Lower leg skin (tissue), 4 donors: Measurements from ENCODE around the gene HSD17B7. TPM values are rescaled to one million over a fixed set of nuclear protein-coding genes. Genes with fewer than 3 reads are reported as not detected.

Experiments
- DNase-seq, 2 donors: peaks; one replicate each; pipeline ENCODE4 v3.0.0-alpha.2; 2019; ENCODE audit warnings: low spot score in 2 of 2
- H3K4me3 ChIP-seq: fragments of 200-600 bp; sonication (generic); 2 replicates; pipeline ENCODE4 v1.5.1; 2017; ENCODE audit warnings: mild to moderate bottlenecking, low read depth; ENCODE audit not compliant: poor library complexity, severe bottlenecking
- POLR2A ChIP-seq, 2 donors: fragments of 450-650 bp; IDR thresholded peaks; one replicate each; pipeline ENCODE4 v1.6.1; 2016 to 2017; ENCODE audit warnings: antibody characterized with exemption in 2 of 2, mild to moderate bottlenecking in 1 of 2, moderate library complexity in 1 of 2
- WGBS, 2 donors: methylation state at CpG; one replicate each; pipeline ENCODE4 v1.1.5; 2018; 5-methylcytosine and 5-hydroxymethylcytosine counted together
- intact Hi-C: fragments of 100-400 bp; cut with DNase I; formaldehyde crosslinking; loops from one replicate; pipeline ENCODE4 v1.15.0; 2023; ENCODE audit warnings: low total_unique reads
- total RNA-seq, 4 donors: library from RNA; depleted of rRNA; stranded (reverse); fragments of >200 nt; gene quantifications; one replicate each; pipeline ENCODE4 v1.1.0, GENCODE V29; 2016
- TF ChIP-seq, protein P1 (sequence below), 3 donors: fragments of 450-650 bp; IDR thresholded peaks; one replicate each; pipeline ENCODE4 v1.5.1; 2016; ENCODE audit warnings: antibody characterized with exemption in 3 of 3, mild to moderate bottlenecking in 3 of 3, moderate library complexity in 2 of 3

Gene HSD17B7
- total RNA-seq, 4 donors from 2014 or later = 12.8 to 25.0 (median 17.1) TPM

DNA sequence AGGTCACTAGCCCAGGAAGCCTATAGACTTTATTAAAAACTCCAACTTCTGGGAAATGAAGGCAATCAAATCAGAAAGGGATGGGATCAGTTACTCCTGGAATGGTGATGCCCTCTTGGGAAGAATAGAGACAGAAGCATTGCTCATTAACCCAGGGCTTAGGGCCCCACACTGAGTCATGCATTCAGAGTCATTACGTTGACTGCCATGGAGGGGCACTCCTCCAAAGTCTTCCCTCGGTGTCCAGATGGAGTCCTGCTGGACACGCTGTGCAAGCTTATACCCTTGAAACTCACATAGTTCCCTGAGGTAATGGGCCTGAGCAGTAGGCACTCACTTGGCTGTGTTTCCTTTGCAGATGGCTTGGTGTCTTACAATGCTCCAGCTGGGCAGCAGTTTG, 35.2 kb upstream of the HSD17B7 start:
- H3K4me3 ChIP-seq = no peak overlapping the region
- TF ChIP-seq POLR2A (IDR thresholded peaks at IDR 0.05) = no peak
- TF ChIP-seq, protein P1, sequence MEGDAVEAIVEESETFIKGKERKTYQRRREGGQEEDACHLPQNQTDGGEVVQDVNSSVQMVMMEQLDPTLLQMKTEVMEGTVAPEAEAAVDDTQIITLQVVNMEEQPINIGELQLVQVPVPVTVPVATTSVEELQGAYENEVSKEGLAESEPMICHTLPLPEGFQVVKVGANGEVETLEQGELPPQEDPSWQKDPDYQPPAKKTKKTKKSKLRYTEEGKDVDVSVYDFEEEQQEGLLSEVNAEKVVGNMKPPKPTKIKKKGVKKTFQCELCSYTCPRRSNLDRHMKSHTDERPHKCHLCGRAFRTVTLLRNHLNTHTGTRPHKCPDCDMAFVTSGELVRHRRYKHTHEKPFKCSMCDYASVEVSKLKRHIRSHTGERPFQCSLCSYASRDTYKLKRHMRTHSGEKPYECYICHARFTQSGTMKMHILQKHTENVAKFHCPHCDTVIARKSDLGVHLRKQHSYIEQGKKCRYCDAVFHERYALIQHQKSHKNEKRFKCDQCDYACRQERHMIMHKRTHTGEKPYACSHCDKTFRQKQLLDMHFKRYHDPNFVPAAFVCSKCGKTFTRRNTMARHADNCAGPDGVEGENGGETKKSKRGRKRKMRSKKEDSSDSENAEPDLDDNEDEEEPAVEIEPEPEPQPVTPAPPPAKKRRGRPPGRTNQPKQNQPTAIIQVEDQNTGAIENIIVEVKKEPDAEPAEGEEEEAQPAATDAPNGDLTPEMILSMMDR (IDR thresholded peaks at IDR 0.05) = no peak
- 82 to 86% methylated on average over 3 of the region's 3 CpGs for WGBS, 2 donors
- DNase-seq = no peak
- intact Hi-C loops = no loop called here

DNA sequence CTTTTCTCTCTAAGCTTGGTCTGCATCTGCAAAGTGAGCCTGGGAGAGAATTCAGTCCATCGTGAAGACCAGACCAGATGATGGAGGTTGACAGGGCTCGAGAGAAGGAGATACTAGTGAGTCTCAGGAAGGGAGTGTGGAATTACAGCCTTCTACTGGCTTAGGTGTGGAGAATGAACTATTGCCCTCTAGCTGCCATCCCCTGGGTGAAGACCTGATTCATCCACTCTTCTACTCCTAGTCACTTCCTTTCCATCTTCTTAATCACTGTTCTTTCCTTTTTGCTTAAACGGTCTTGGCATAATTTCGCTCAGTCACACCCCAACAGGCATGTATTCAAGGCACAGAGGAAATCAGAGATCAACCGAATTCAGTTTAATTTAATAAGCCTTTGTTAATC, 34.0 kb upstream of the HSD17B7 start:
- DNase-seq = no peak
- no peak overlapping the region for H3K4me3 ChIP-seq
- 67 to 79% methylated on average over 5 of the region's 5 CpGs for WGBS, 2 donors
- no peak for TF ChIP-seq POLR2A (IDR thresholded peaks at IDR 0.05)
- TF ChIP-seq, protein P1 (IDR thresholded peaks at IDR 0.05) = no peak
- intact Hi-C loops = no loop called here

GRCh38 chr1:162757476-162757875, 33.0 kb upstream of the HSD17B7 start:
- intact Hi-C loops = no loop called here
- WGBS, 2 donors = 48 to 53% methylated on average over 1 of the region's 1 CpG
- no peak for TF ChIP-seq POLR2A (IDR thresholded peaks at IDR 0.05)
- TF ChIP-seq, protein P1 (IDR thresholded peaks at IDR 0.05) = no peak

DNA sequence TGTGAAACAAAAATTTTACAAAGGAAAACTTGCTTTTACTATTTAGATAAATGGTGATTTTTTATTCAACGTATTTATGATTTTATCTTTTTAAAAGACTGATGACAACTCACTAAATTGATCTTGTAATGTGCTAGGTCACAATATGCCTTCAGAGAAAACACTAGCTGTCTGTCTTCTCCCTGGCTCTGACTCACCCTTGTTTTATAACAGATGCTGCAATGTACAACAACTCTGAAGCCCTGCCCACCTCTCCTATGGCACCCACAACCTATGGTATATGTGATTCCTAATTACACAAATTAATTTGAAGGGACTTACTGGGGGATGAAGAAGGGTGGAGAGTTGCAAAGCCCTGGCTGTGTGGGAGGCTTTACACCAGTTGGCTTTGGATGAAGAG, 24.7 kb upstream of the HSD17B7 start:
- TF ChIP-seq, protein P1 (IDR thresholded peaks at IDR 0.05) = no peak
- TF ChIP-seq POLR2A (IDR thresholded peaks at IDR 0.05) = no peak
- intact Hi-C loops = no loop called here
- DNase-seq = no peak
- no peak overlapping the region for H3K4me3 ChIP-seq
- whole genome bisulfite sequencing, 2 donors = 70 to 76% methylated on average over 1 of the region's 1 CpG

More at GRCh38 chr1:162757476-162757875, 33.0 kb upstream of the HSD17B7 start:
- DNase-seq = no peak
- no peak overlapping the region for H3K4me3 ChIP-seq

DNA sequence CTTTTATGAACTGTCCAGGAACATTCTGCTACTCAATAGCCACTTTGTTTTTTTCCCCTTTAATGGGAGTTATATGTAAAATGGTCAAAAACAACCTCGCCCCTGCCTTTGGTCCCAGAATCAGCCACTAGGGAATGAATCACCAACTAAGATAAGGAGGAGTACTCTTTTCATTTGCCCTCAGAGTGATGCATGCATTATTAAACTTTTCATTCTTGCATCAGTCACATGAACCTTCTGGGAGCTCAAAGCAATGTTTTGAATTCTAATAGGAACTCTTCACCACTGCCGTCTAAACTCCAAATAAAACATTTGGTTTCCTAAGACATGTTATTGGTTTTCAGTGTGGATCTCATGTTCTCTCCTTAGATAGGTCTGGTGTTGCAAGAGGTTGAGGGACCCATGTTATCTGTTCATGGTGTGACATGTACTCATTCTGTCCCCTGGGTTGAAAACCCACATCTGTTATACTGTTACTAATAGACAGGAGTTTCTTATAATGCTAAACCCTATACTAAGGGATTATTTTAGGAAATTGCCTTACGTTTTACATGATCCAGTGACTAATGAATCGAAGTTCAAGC, 17.8 kb upstream of the HSD17B7 start:
- 77 to 84% methylated on average over 4 of the region's 4 CpGs for WGBS, 2 donors
- intact Hi-C loops = no loop called here
- peak in 1 of 2 donors; percentile 46 for DNase-seq
- H3K4me3 ChIP-seq = no peak overlapping the region
- TF ChIP-seq, protein P1 (IDR thresholded peaks at IDR 0.05) = no peak
- TF ChIP-seq POLR2A (IDR thresholded peaks at IDR 0.05) = no peak

DNA sequence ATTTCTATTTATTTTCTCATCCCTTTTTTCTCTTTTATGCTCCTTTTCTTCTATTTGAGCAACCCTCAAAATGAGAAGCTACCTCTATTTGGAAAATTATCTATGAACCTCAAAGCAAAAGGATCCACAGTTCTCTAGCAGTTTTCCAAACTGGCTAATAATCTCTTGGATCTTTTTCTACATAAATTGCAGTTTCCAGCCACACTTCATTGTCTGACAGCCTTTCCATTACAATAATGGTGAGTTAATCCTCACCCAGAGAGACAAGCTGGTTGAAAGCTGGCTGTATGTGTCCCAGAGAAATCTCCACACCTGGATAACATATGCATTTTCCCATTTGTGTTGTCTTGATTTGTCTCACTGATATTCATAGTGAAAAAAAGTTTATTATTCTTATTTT, 16.5 kb upstream of the HSD17B7 start:
- DNase-seq = no peak
- intact Hi-C loops = no loop called here
- TF ChIP-seq, protein P1 (IDR thresholded peaks at IDR 0.05) = no peak
- TF ChIP-seq POLR2A (IDR thresholded peaks at IDR 0.05) = no peak
- H3K4me3 ChIP-seq = no peak overlapping the region
